Neuronal stem cell (in vitro differentiated cells): ENCODE results near the gene CEP295NL.

Experiments
- DNase-seq: peaks from one replicate; pipeline ENCODE4 v3.0.0-alpha.2; 2013; ENCODE audit warnings: low spot score
- H2AFZ ChIP-seq: one replicate; pipeline ENCODE4 v1.6.1; 2013; ENCODE audit warnings: mild to moderate bottlenecking, low read length, inconsistent platforms
- H2AK5ac ChIP-seq: 2 replicates; pipeline ENCODE4 v1.6.1; 2013; ENCODE audit warnings: low read depth, mild to moderate bottlenecking, inconsistent platforms, low read length, moderate library complexity, mixed read lengths
- H2BK120ac ChIP-seq: 2 replicates; pipeline ENCODE4 v1.6.1; 2013; ENCODE audit warnings: low read depth, mild to moderate bottlenecking, inconsistent platforms, low read length, moderate library complexity, mixed read lengths
- H2BK12ac ChIP-seq: one replicate; pipeline ENCODE4 v1.6.1; 2013; ENCODE audit warnings: low read length, inconsistent platforms
- H2BK15ac ChIP-seq: 2 replicates; pipeline ENCODE4 v1.6.1; 2013; ENCODE audit warnings: mild to moderate bottlenecking, low read length, inconsistent platforms, mixed read lengths
- H2BK5ac ChIP-seq: one replicate; pipeline ENCODE4 v1.6.1; 2013; ENCODE audit warnings: inconsistent platforms, mild to moderate bottlenecking, low read length, moderate library complexity
- H3K14ac ChIP-seq: one replicate; pipeline ENCODE4 v1.6.1; 2013; ENCODE audit warnings: low read length, inconsistent platforms
- H3K18ac ChIP-seq: 2 replicates; pipeline ENCODE4 v1.6.1; 2013; ENCODE audit warnings: low read length, inconsistent platforms
- H3K23ac ChIP-seq: 2 replicates; pipeline ENCODE4 v1.6.1; 2013; ENCODE audit warnings: low read depth, mild to moderate bottlenecking, mixed read lengths, low read length, inconsistent platforms; ENCODE audit not compliant: poor library complexity
- H3K27ac ChIP-seq: replicated peaks from 3 replicates; pipeline ENCODE4 v1.5.1; 2013; ENCODE audit warnings: low read length, inconsistent platforms
- H3K27me3 ChIP-seq, 3 experiments: 2 replicates each; pipeline ENCODE4 v1.6.1; 2013; ENCODE audit warnings: low read length in 3 of 3, mild to moderate bottlenecking in 2 of 3, inconsistent platforms in 1 of 3, low read depth in 1 of 3, mixed read lengths in 1 of 3, moderate library complexity in 1 of 3; ENCODE audit not compliant: control insufficient read depth in 3 of 3, insufficient read depth in 3 of 3
- H3K36me3 ChIP-seq, 2 donors: replicated peaks in 1 of 2; 2 replicates each; pipeline ENCODE4 v1.6.1; 2013; ENCODE audit warnings: low read length in 2 of 2; ENCODE audit not compliant: control insufficient read depth in 2 of 2, insufficient read depth in 2 of 2
- H3K4ac ChIP-seq: 2 replicates; pipeline ENCODE4 v1.6.1; 2013; ENCODE audit warnings: inconsistent platforms, mild to moderate bottlenecking, low read length, moderate library complexity
- H3K4me1 ChIP-seq, 2 donors: 1 replicate in 1 of 2; 2 replicates in 1 of 2; pipeline ENCODE4 v1.6.1; 2013; ENCODE audit warnings: low read length in 2 of 2, low read depth in 1 of 2; ENCODE audit not compliant: control insufficient read depth in 2 of 2, insufficient read depth in 1 of 2
- H3K4me2 ChIP-seq: one replicate; pipeline ENCODE4 v1.6.1; 2013; ENCODE audit warnings: mild to moderate bottlenecking, low read length, inconsistent platforms; ENCODE audit not compliant: insufficient read depth, poor library complexity, severe bottlenecking
- H3K4me3 ChIP-seq, 2 donors: 2 replicates each; pipeline ENCODE4 v1.5.1; 2013; ENCODE audit warnings: low read length in 2 of 2, mild to moderate bottlenecking in 2 of 2, inconsistent platforms in 1 of 2, moderate library complexity in 1 of 2
- H3K79me1 ChIP-seq: one replicate; pipeline ENCODE4 v1.6.1; 2013; ENCODE audit warnings: low read depth, mild to moderate bottlenecking, inconsistent platforms, low read length, moderate library complexity
- H3K9ac ChIP-seq: one replicate; pipeline ENCODE4 v1.6.1; 2013; ENCODE audit warnings: mild to moderate bottlenecking, low read depth, low read length, inconsistent platforms; ENCODE audit not compliant: poor library complexity
- H3K9me3 ChIP-seq, 2 donors: replicated peaks in 1 of 2; 2 replicates each; pipeline versions ENCODE3 to v1.6.1; 2013; ENCODE audit warnings: low read length in 2 of 2, mild to moderate bottlenecking in 2 of 2, inconsistent platforms in 1 of 2, low read depth in 1 of 2, mixed read lengths in 1 of 2, moderate library complexity in 1 of 2; ENCODE audit not compliant: control insufficient read depth in 2 of 2, insufficient read depth in 1 of 2
- H4K8ac ChIP-seq: one replicate; pipeline ENCODE4 v1.6.1; 2013; ENCODE audit warnings: low read depth, mild to moderate bottlenecking, inconsistent platforms, low read length, moderate library complexity
- H4K91ac ChIP-seq: one replicate; pipeline ENCODE4 v1.6.1; 2013; ENCODE audit warnings: low read length, low read depth, mild to moderate bottlenecking, inconsistent platforms; ENCODE audit not compliant: poor library complexity
- WGBS, 2 donors: extraction: QIAGEN DNeasy Blood & Tissue Kit; methylation state at CpG; one replicate each; pipeline ENCODE4 v1.1.7; 2013; ENCODE audit warnings: missing lambda C conversion rate in 2 of 2, mixed read lengths in 1 of 2; ENCODE audit not compliant: insufficient read length in 2 of 2, insufficient replicate concordance in 1 of 2; ENCODE audit errors: extremely low coverage in 2 of 2; 5-methylcytosine and 5-hydroxymethylcytosine counted together

CEP295NL gene

DNA sequence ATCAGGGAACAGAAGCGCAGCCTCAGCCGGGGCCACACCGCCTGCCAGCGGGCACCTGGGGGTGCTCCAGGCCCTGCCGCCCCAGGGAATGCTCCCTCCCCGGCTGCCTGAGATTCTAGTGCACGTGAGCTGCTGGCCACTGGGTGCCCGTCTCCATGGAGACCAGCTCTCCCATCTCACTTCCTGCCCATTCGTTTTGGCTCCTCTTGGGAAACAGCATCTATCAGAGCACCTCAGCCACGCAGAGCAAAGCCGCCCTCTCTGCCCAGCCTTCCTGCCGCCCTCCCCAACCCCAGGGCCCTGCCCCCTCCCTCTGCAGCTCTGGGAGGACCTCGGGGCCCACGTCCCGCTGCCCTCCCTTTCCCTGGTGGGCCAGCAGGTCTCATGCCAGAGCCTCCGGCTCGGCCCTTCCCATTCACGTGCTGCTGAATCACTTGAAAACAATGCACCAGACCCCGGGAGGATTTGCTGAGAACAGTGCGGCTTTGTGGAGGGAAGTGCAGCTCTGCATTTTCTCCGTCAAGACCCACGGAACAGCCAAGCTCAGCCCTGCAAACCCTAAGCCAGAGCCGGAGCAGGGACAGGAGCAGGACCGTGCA is 19.4 kb downstream of the CEP295NL start:
- peak overlapping the region; percentile 5 to 34 for H3K4me3 ChIP-seq
- no peaks in the 10 kb centered on the region for H3K27me3 ChIP-seq
- peak overlapping the region; percentile 90 for H4K91ac ChIP-seq
- H3K9ac ChIP-seq, result peak overlapping the region; percentile 86
- H2BK15ac ChIP-seq, result peak overlapping the region; percentile 47
- H3K36me3 ChIP-seq, result peaks cover 5 to 6% of the 10 kb centered on the region in 2 donors
- H2BK12ac ChIP-seq, result peak overlapping the region; percentile 77
- H3K18ac ChIP-seq, result peak overlapping the region; percentile 97
- H3K4me1 ChIP-seq, result peaks cover 26 to 44% of the 10 kb centered on the region in 2 donors
- DNase-seq, result peak; percentile 87
- peak overlapping the region; percentile 96 for H3K4ac ChIP-seq
- peak overlapping the region; percentile 98 for H2AK5ac ChIP-seq
- peak overlapping the region; percentile 99 for H3K27ac ChIP-seq
- H2BK120ac ChIP-seq, result peak overlapping the region; percentile 82
- no CpG with 5 or more reads among the region's 24 CpGs for WGBS, 2 donors
- H4K8ac ChIP-seq, result no peak overlapping the region
- peak overlapping the region; percentile 54 for H3K4me2 ChIP-seq
- H2BK5ac ChIP-seq, result peak overlapping the region; percentile 91
- peaks cover 18% of the 10 kb centered on the region for H3K79me1 ChIP-seq
- no peaks in the 10 kb centered on the region for H3K9me3 ChIP-seq
- peak overlapping the region; percentile 72 for H3K14ac ChIP-seq
- H3K23ac ChIP-seq, result peak overlapping the region; percentile 60
- peak overlapping the region; percentile 74 for H2AFZ ChIP-seq

DNA sequence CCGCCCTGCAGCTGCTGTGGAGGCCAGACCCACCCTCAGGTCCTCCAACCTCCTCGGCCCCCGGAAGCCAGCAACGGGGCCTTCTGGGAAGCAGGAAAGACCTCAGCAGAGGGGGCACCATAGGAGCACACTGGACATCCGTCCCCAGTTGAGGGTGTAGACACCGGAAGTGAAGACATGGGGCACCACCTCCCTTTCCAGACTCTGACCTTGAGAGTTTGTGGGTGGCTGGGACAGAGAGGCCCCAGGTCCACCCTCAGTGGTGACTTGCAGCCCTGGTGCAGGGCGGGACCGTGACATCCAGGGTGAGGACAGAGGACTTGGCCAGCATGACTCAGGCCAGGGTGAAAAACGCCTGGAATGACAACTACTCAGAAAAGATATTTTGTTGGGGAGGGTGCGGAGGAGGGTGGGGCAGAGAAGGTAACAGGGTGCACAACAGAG is 19.9 kb downstream of the CEP295NL start:
- Histone ChIP-seq H3K14ac (peak overlapping the region; percentile 25), H3K4ac (peak overlapping the region; percentile 77), H2AK5ac (peak overlapping the region; percentile 98), H3K9me3 (no peaks in the 10 kb centered on the region), H2BK12ac (peak overlapping the region; percentile 77), H2BK15ac (peak overlapping the region; percentile 47), H3K9ac (peak overlapping the region; percentile 86), H3K79me1 (peaks cover 18% of the 10 kb centered on the region), H3K4me3 (peak overlapping the region in 1 of 2 donors; percentile 34), H2BK5ac (peak overlapping the region; percentile 91), H3K27ac (peak overlapping the region; percentile 99), H3K36me3 (peaks cover 5 to 7% of the 10 kb centered on the region in 2 donors), H3K23ac (peak overlapping the region; percentile 60), H4K8ac (no peak overlapping the region), H3K18ac (peak overlapping the region; percentile 96), H2AFZ (peak overlapping the region; percentile 74), H2BK120ac (peak overlapping the region; percentile 82), H4K91ac (no peak overlapping the region), H3K4me1 (peaks cover 26 to 44% of the 10 kb centered on the region in 2 donors), H3K27me3 (no peaks in the 10 kb centered on the region), H3K4me2 (peak overlapping the region; percentile 54)
- WGBS, 2 donors, result no CpG with 5 or more reads among the region's 10 CpGs
- DNase-seq, result no peak

DNA sequence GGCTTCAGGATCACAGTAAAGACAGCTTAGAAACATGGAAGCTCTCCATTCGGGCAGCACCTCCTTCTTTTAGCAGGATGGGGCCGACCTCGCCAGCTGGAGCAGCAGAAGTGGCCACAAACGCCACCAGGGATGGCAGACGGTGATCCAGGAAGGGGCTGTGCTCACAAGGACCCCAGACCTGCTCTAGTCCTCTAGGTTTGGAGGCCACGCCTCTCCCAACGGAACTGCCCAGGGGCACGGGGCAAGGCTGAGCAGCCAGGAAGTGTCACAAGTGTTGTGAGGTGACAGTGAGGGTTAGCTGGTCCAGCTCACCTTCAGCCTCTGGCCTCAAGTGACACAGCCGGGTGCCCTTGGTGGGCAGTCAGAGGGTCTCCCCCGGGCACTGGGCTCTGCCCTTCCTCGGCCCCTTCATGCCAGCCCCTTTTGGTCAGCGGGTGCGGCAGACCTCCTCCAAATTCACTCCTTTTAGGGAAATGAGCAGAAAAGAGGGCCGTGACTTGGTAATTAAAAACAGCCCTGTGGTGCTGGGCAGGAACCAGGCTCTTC is 20.4 kb downstream of the CEP295NL start:
- Histone ChIP-seq H2AFZ (no peak overlapping the region), H3K27me3 (no peaks in the 10 kb centered on the region), H3K9ac (no peak overlapping the region), H2AK5ac (peak overlapping the region; percentile 98), H3K4me2 (no peak overlapping the region), H3K18ac (peak overlapping the region; percentile 96), H3K79me1 (peaks cover 21% of the 10 kb centered on the region), H3K4me1 (peaks cover 26 to 44% of the 10 kb centered on the region in 2 donors), H3K9me3 (no peaks in the 10 kb centered on the region), H4K91ac (no peak overlapping the region), H2BK5ac (peak overlapping the region; percentile 91), H2BK15ac (peak overlapping the region; percentile 47), H3K27ac (peak overlapping the region; percentile 99), H2BK120ac (peak overlapping the region; percentile 4), H3K36me3 (peaks cover 7 to 8% of the 10 kb centered on the region in 2 donors), H3K14ac (peak overlapping the region; percentile 25), H3K4ac (no peak overlapping the region), H4K8ac (no peak overlapping the region), H3K23ac (no peak overlapping the region), H2BK12ac (peak overlapping the region; percentile 82), H3K4me3 (no peak overlapping the region)
- DNase-seq, result no peak
- WGBS, 2 donors, result no CpG with 5 or more reads among the region's 14 CpGs

DNA sequence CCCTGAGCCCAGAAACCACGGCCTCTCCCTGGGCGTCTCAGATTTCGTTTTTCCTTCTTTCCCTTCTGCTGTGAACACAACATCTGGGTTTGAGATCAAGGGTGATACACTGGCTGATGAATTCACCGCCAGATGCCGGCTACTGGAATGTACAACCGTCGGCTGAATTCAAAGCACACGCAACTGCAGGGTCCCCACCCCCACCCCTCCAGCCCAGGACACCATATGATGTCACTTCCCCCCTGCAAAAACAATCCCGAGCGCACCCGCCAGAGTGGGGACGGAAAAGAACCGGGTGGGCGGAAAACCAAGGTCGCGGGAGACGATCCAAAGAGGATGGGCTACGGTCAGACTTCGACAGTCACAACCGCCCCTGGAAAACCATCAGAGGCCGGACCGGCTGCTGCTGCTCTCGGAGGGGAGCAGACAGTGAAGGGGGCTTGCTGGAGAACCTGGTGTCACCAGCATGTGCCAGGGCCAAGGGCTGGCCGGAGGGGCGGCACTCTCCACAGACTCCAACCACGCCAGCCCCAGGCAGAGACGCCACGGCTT is 23.3 kb downstream of the CEP295NL start:
- H4K8ac ChIP-seq, result no peak overlapping the region
- no CpG with 5 or more reads among the region's 28 CpGs for WGBS, 2 donors
- H3K23ac ChIP-seq, result no peak overlapping the region
- no peak overlapping the region for H3K14ac ChIP-seq
- H3K9me3 ChIP-seq, result peaks cover 0 to 2% of the 10 kb centered on the region in 2 donors
- H3K36me3 ChIP-seq, result peaks cover 6 to 8% of the 10 kb centered on the region in 2 donors
- H3K4me2 ChIP-seq, result no peak overlapping the region
- H3K4me1 ChIP-seq, result peaks cover 23 to 36% of the 10 kb centered on the region in 2 donors
- H2BK5ac ChIP-seq, result no peak overlapping the region
- H3K27ac ChIP-seq, result peak overlapping the region; percentile 26
- no peak overlapping the region for H3K9ac ChIP-seq
- H2AK5ac ChIP-seq, result peak overlapping the region; percentile 57
- H4K91ac ChIP-seq, result no peak overlapping the region
- no peak overlapping the region for H2AFZ ChIP-seq
- no peak overlapping the region for H2BK120ac ChIP-seq
- H3K18ac ChIP-seq, result peak overlapping the region; percentile 81
- no peak for DNase-seq
- H3K4me3 ChIP-seq, result no peak overlapping the region
- peaks cover 14% of the 10 kb centered on the region for H3K79me1 ChIP-seq
- no peaks in the 10 kb centered on the region for H3K27me3 ChIP-seq
- H2BK12ac ChIP-seq, result no peak overlapping the region
- no peak overlapping the region for H2BK15ac ChIP-seq
- H3K4ac ChIP-seq, result no peak overlapping the region
